Psoas muscle (tissue), 8 donors: ENCODE results near the gene GRK4. TPM values are rescaled to one million over a fixed set of nuclear protein-coding genes. Genes with fewer than 3 reads are reported as not detected.
"Not testable (repeated sequence)": the region's sequence is repeated elsewhere in the genome, so short reads cannot be mapped to it uniquely, and the experiment has no call there.

ENCODE experiments used
- ATAC-seq, 4 donors: fragments of 200-7000 bp; cut with Tn5 transposase; one replicate each; pipeline ENCODE4 v1.9.1; 2020; ENCODE audit warnings: moderate library complexity in 3 of 4, mild to moderate bottlenecking in 2 of 4
- DNase-seq, 2 donors: peaks; one replicate each; pipeline ENCODE4 v3.0.0-alpha.2; 2020
- H3K27ac ChIP-seq: fragments of 200-600 bp; one replicate; pipeline ENCODE4 v1.8.0; 2022
- H3K27me3 ChIP-seq, 3 donors: fragments of 200-600 bp in 1 of 3; one replicate each; pipeline versions ENCODE4 v1.6.1 to v1.8.0; 2013 to 2022; ENCODE audit warnings: low read length in 2 of 3, mild to moderate bottlenecking in 2 of 3, moderate library complexity in 1 of 3; ENCODE audit not compliant: insufficient read depth in 3 of 3
- H3K36me3 ChIP-seq, 2 donors: fragments of 200-600 bp in 1 of 2; one replicate each; pipeline versions ENCODE4 v1.6.1 to v1.8.0; 2013 to 2022; ENCODE audit warnings: low read depth in 1 of 2, mild to moderate bottlenecking in 1 of 2, moderate library complexity in 1 of 2; ENCODE audit not compliant: insufficient read depth in 1 of 2
- H3K4me1 ChIP-seq: fragments of 200-600 bp; one replicate; pipeline ENCODE4 v1.8.0; 2022
- H3K4me3 ChIP-seq: fragments of 200-600 bp; one replicate; pipeline ENCODE4 v1.8.0; 2022; ENCODE audit warnings: mild to moderate bottlenecking
- H3K9me3 ChIP-seq: fragments of 200-600 bp; one replicate; pipeline ENCODE4 v1.8.0; 2022
- WGBS, 3 donors: extraction: QIAGEN DNeasy Blood & Tissue Kit; methylation state at CpG; one replicate each; pipeline versions ENCODE4 v1.1.6 to v1.1.7; 2013; 5-methylcytosine and 5-hydroxymethylcytosine counted together
- intact Hi-C, 2 donors: fragments of 100-400 bp; cut with DNase I; formaldehyde crosslinking; loops; one replicate each; pipeline versions ENCODE4 v1.11.0 to v1.14.2; 2022
- polyA plus RNA-seq, 3 donors: library from polyadenylated mRNA; stranded (reverse); fragments of 200-250 nt; gene quantifications; one replicate each; pipeline ENCODE4 v1.2.3, GENCODE V29; 2013
- total RNA-seq, 4 donors: library from RNA; stranded (reverse); fragmentation: NEBNext Ultra II Directional in 2 of 4; extraction: Animal tissue kit (Norgen Biotek cat#: 25700) in 2 of 4; gene quantifications; one replicate each; pipeline versions ENCODE4 v1.2.1 to v1.2.4, GENCODE V29; 2021 to 2023
- TF ChIP-seq, protein P1 (sequence below): fragments of 200-600 bp; IDR thresholded peaks from one replicate; pipeline ENCODE4 v1.8.0; 2022; ENCODE audit warnings: antibody characterized with exemption
- donor health status: healthy with polysubstance abuse.
- donor health status: DM: no; HTN: no; CAD: no; lungs with moderate emphysema.
- donor health status: Bipolar disorder and iron deficiency.
- donor health status: healthy.
- donor health status: DM: yes; HTN: yes; CAD: no.
- donor health status: DM: no; HTN: no; CAD: no.
- donor health status: DM: no; HTN: no; CAD: no.
- donor health status: DM: yes; HTN: yes; CAD: no.

The GRK4 gene
- total and polyA plus RNA-seq, 7 donors: 5.8 to 9.2 (median 6.6) TPM

GRCh38 chr4:2971275-2971674 is 7.9 kb downstream of the GRK4 start:
- Histone ChIP-seq H3K4me3 (no peak overlapping the region), H3K27ac (no peak overlapping the region), H3K27me3 (no peaks in the 10 kb centered on the region), H3K9me3 (no peaks in the 10 kb centered on the region), H3K36me3 (no peaks in the 10 kb centered on the region), H3K4me1 (no peaks in the 10 kb centered on the region)
- TF ChIP-seq, protein P1, sequence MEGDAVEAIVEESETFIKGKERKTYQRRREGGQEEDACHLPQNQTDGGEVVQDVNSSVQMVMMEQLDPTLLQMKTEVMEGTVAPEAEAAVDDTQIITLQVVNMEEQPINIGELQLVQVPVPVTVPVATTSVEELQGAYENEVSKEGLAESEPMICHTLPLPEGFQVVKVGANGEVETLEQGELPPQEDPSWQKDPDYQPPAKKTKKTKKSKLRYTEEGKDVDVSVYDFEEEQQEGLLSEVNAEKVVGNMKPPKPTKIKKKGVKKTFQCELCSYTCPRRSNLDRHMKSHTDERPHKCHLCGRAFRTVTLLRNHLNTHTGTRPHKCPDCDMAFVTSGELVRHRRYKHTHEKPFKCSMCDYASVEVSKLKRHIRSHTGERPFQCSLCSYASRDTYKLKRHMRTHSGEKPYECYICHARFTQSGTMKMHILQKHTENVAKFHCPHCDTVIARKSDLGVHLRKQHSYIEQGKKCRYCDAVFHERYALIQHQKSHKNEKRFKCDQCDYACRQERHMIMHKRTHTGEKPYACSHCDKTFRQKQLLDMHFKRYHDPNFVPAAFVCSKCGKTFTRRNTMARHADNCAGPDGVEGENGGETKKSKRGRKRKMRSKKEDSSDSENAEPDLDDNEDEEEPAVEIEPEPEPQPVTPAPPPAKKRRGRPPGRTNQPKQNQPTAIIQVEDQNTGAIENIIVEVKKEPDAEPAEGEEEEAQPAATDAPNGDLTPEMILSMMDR: no peak
- ATAC-seq (no peak), DNase-seq (no peak)
- 86 to 93% (median 90%) methylated on average over 3 of the region's 3 CpGs for WGBS, 3 donors
- intact Hi-C loops: no loop called here

DNA sequence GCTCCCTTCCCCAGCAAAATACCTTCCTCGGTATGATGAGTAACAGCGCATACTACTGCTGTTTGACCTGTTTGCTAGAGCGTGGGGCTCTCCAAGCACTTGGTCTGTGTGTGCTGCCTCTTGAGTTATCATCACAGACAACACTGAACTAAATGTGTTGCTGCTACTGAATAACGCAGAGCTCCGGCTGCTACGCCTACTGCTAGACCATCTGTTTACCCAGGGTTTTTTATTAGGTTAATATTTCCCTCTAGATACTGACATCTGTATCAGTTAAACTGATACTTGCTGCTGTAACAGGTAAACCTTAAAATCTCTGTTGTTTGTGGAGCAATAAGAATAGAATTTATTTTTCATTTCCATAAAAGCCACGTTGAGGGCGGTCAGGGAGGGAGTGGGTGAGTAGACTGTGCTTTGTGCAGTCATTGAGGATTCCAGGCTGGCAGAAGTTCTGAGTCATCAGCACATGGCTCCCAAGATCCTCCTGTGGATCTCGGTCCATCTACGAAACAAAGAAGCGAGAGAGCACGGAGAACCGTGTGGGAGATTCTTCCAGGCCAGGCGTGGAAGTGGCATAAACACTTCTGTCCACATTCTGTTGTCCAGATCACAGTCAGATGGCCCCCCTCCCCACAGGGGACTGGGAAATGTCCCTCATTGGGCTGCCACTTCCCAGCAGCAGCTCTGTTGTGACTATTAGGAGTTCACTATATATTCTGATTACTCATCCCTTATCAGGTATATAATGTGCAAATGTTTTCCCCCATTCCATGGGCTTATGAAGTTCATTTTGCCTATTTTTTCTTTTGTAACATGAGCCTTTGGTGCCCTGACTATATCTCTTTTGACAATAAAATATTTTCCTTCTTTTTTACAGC is 14.1 kb downstream of the GRK4 start:
- DNase-seq: no peak
- Histone ChIP-seq H3K27me3 (no peaks in the 10 kb centered on the region), H3K9me3 (peaks cover 8% of the 10 kb centered on the region), H3K4me3 (no peak overlapping the region), H3K4me1 (no peaks in the 10 kb centered on the region), H3K27ac (no peak overlapping the region), H3K36me3 (no peaks in the 10 kb centered on the region)
- ATAC-seq: no peak
- 88 to 89% (median 88%) methylated on average over 14 of the region's 14 CpGs for WGBS, 3 donors
- intact Hi-C loops: no loop called here
- TF ChIP-seq, protein P1: no peak

DNA sequence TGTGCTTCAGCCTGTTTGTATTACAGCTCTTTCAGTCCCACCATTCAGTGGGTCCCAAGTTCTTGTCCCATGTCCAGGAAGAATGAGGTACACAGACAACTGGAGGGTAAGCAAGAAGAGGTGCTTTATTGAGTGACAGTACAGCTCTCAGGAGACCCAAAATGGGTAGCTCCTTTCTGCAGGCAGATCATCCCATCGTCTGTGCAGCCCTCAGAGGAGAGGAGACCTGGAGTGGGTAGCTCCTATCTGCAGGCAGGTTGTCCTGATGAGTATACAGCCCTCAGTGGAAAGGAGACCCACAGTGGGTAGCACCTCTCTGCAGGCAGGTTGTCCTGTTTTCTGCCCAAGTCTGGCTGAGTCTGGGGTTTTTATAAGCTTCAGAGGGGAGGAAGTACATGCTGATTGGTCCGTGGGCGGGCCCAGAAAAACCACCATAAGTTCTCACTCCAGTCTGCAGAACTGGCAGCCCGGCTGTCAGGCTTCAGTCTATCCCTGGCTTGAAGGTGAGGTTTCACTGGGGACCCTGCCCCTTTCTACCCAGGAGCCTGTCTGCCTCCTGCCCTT is 18.0 kb downstream of the GRK4 start:
- H3K27me3 ChIP-seq: no peaks in the 10 kb centered on the region
- no peak for ATAC-seq
- intact Hi-C loops: loop anchor here in 1 of 2 donors (5.0 kb wide), 1 partner anchor 51 kb away; no protein-coding TSS in a partner anchor
- 86 to 89% (median 89%) methylated on average over 4 of the region's 4 CpGs for WGBS, 3 donors
- no peaks in the 10 kb centered on the region for H3K36me3 ChIP-seq
- H3K27ac ChIP-seq: no peak overlapping the region
- no peak for DNase-seq
- no peak overlapping the region for H3K4me3 ChIP-seq
- peaks cover 8% of the 10 kb centered on the region for H3K9me3 ChIP-seq
- H3K4me1 ChIP-seq: no peaks in the 10 kb centered on the region
- TF ChIP-seq, protein P1: no peak

DNA sequence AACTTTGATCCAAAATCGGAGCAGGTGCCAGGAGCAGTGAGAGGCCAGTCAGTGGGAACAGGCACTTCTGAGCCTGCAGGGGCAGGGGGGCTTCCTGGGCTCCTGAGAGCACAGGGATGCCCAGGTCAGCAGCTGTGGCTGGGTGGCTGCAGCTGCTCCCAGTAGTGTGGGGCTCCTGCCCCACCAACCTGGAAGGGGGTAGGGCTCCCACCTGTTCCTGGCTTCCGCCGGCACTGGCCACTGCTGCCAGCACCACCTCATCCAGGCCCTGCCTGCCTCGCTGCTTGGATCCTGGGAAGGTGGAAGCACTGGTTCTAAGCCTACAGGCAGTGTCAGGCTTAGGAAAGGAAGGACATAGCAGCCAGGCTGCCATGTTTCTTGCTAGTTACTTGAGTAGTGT is 18.6 kb downstream of the GRK4 start:
- Histone ChIP-seq H3K27ac (no peak overlapping the region), H3K4me1 (no peaks in the 10 kb centered on the region), H3K9me3 (peaks cover 8% of the 10 kb centered on the region), H3K4me3 (no peak overlapping the region), H3K27me3 (no peaks in the 10 kb centered on the region), H3K36me3 (no peaks in the 10 kb centered on the region)
- intact Hi-C loops: loop anchor here in 1 of 2 donors (5.0 kb wide), 1 partner anchor 50 kb away; no protein-coding TSS in a partner anchor
- ATAC-seq (no peak), DNase-seq (no peak)
- WGBS, 3 donors: 80 to 89% (median 86%) methylated on average over 4 of the region's 4 CpGs
- TF ChIP-seq, protein P1: no peak

DNA sequence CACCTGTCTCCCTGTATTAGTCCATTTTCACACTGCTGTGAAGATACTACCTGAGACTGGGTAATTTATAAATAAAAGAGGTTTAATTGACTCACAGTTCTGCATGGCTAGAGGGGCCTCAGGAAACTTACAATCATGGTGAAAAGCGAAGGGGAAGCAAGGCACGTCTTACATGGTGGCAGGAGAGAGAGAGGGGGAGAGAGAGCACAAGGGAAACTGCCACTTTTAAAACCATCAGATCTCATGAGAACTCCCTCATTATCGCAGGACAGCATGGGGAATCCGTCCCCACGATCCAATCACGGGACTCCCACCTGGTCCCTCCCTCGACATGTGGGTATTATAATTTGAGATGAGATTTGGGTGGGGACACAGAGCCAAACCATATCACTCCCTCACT is 20.3 kb downstream of the GRK4 start:
- H3K27me3 ChIP-seq, H3K36me3 ChIP-seq, H3K4me1 ChIP-seq, H3K4me3 ChIP-seq, DNase-seq, ATAC-seq, H3K27ac ChIP-seq, H3K9me3 ChIP-seq: not testable (repeated sequence)
- intact Hi-C loops: loop anchor here in 1 of 2 donors (5.0 kb wide), 1 partner anchor 49 kb away; no protein-coding TSS in a partner anchor
- 79 to 87% (median 80%) methylated on average over 7 of the region's 7 CpGs for WGBS, 3 donors
